ENCODE results near the gene DRAP1. TPM values are rescaled to one million over a fixed set of nuclear protein-coding genes. Genes with fewer than 3 reads are reported as not detected.
"Not testable (repeated sequence)": the region's sequence is repeated elsewhere in the genome, so short reads cannot be mapped to it uniquely, and the experiment has no call there.

The DRAP1 gene
- total RNA-seq, 1 donor from 2014 or later: 113 TPM

GRCh38 chr11:65885808-65886536, 33.3 kb upstream of the DRAP1 start:
- FAIRE-seq (no peak), DNase-seq (ENCODE audit: low spot score in 2 of 2) (no peak)

GRCh38 chr11:65886826-65887722, 32.2 kb upstream of the DRAP1 start:
- DNase-seq (ENCODE audit: low spot score in 2 of 2): no peak
- FAIRE-seq: no peak

- DNase-seq (ENCODE audit: low spot score in 2 of 2) (no peak), FAIRE-seq (no peak)
Observed at GRCh38 chr11:65887723-65888162, 31.5 kb upstream of the DRAP1 start.

GRCh38 chr11:65888163-65888814, 30.9 kb upstream of the DRAP1 start, which contains the start of gene FIBP:
Gene FIBP, minus strand, starts transcription at chr11:65888471. Its CDS starts 53 bp downstream, at chr11:65888418.
- FAIRE-seq (no peak), DNase-seq (ENCODE audit: low spot score in 2 of 2) (peak; percentile 97 to 98)

- DNase-seq (ENCODE audit: low spot score in 2 of 2) (peak; percentile 97 to 98), FAIRE-seq (no peak)
Observed at GRCh38 chr11:65890324-65891218, 28.7 kb upstream of the DRAP1 start, which contains the start of gene CCDC85B. Gene CCDC85B, plus strand, starts transcription at chr11:65890673. Its CDS starts 111 bp downstream, at chr11:65890784.

GRCh38 chr11:65891219-65892136, 27.7 kb upstream of the DRAP1 start:
- DNase-seq (ENCODE audit: low spot score in 2 of 2) (peak in 1 of 2 donors; percentile 59), FAIRE-seq (no peak)

GRCh38 chr11:65892137-65892540, 27.1 kb upstream of the DRAP1 start:
- DNase-seq (ENCODE audit: low spot score in 2 of 2); FAIRE-seq: not testable (repeated sequence)

- FAIRE-seq: no peak
Observed at GRCh38 chr11:65892661-65893317, 26.4 kb upstream of the DRAP1 start.

GRCh38 chr11:65894034-65894591, 25.1 kb upstream of the DRAP1 start:
- DNase-seq (ENCODE audit: low spot score in 2 of 2) (no peak), FAIRE-seq (no peak)

More at GRCh38 chr11:65892661-65893317, 26.4 kb upstream of the DRAP1 start:
- no peak for DNase-seq (ENCODE audit: low spot score in 2 of 2)

GRCh38 chr11:65895482-65895981, 23.7 kb upstream of the DRAP1 start:
- no peak for FAIRE-seq

GRCh38 chr11:65896034-65896999, 22.9 kb upstream of the DRAP1 start:
- DNase-seq (ENCODE audit: low spot score in 2 of 2): no peak

More at GRCh38 chr11:65895482-65895981, 23.7 kb upstream of the DRAP1 start:
- DNase-seq (ENCODE audit: low spot score in 2 of 2): no peak

GRCh38 chr11:65897020-65897471, 22.2 kb upstream of the DRAP1 start:
- DNase-seq (ENCODE audit: low spot score in 2 of 2): no peak
- no peak for FAIRE-seq

More at GRCh38 chr11:65896034-65896999, 22.9 kb upstream of the DRAP1 start:
- FAIRE-seq: no peak

GRCh38 chr11:65898656-65899355, 20.4 kb upstream of the DRAP1 start:
- DNase-seq (ENCODE audit: low spot score in 2 of 2) (no peak), FAIRE-seq (no peak)

- no peak for FAIRE-seq
- DNase-seq (ENCODE audit: low spot score in 2 of 2): peak in 1 of 2 donors; percentile 77
Observed at GRCh38 chr11:65899356-65900124, 19.7 kb upstream of the DRAP1 start.
